DMS114 treated with DMSO at 0.1 percent for 48 hours (cell line): ENCODE measurements around the gene PHF14.
"Not testable (repeated sequence)": the region's sequence is repeated elsewhere in the genome, so short reads cannot be mapped to it uniquely, and the experiment has no call there.

Experiments
- DNase-seq: peaks from one replicate; lab custom pipeline; 2025; ENCODE audit not compliant: unreplicated experiment; lab: John Stamatoyannopoulos, UW

Gene PHF14, protein sequence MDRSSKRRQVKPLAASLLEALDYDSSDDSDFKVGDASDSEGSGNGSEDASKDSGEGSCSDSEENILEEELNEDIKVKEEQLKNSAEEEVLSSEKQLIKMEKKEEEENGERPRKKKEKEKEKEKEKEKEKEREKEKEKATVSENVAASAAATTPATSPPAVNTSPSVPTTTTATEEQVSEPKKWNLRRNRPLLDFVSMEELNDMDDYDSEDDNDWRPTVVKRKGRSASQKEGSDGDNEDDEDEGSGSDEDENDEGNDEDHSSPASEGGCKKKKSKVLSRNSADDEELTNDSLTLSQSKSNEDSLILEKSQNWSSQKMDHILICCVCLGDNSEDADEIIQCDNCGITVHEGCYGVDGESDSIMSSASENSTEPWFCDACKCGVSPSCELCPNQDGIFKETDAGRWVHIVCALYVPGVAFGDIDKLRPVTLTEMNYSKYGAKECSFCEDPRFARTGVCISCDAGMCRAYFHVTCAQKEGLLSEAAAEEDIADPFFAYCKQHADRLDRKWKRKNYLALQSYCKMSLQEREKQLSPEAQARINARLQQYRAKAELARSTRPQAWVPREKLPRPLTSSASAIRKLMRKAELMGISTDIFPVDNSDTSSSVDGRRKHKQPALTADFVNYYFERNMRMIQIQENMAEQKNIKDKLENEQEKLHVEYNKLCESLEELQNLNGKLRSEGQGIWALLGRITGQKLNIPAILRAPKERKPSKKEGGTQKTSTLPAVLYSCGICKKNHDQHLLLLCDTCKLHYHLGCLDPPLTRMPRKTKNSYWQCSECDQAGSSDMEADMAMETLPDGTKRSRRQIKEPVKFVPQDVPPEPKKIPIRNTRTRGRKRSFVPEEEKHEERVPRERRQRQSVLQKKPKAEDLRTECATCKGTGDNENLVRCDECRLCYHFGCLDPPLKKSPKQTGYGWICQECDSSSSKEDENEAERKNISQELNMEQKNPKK

DNA sequence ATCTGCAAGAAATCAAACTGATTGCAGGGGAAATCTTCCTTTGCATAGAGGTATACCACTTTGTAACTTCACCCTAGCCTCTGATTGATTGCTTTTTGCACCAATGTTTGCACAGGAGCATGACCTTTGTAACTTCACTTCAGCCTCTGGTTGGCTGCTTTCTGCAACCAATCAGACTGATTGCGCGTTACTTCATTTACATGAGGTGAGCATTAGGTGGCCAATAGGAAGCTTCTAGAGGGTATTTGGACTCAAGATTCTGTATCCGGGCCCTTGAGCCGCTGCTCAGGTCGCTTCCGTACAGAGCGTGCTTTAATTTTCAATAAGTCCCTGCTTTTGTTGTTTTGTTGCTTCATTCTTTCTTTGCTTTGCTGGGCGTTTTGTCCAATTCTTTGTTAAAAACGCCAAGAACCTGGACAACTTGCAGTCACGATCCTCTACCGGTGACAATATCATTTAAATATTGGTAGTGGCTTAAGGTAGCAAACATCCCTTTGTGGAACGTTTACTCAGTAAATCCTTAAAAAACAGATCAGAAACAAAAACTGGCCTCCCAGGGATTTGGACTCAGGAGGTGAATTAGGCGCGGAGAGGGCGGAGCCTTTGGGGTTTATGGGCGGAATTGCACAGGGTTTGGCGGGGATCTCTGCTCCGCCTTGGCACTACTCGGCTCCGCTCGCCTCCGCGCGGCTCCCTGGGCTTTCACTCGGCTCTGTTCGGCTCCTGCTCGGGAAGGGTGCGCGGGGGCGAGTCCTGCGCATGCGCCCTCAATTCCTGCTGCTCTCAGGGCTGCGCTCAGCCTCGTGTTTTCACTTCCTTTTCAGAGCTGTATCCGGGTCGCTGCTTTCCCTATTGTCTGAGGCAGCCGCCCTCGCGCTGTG is at the start of gene PHF14:
Gene PHF14, plus strand, starts transcription at position 812 of the 881 bp plus-strand sequence. CDS start 452 bp downstream, outside the sequence.
- DNase-seq, result peak; percentile 96

DNA sequence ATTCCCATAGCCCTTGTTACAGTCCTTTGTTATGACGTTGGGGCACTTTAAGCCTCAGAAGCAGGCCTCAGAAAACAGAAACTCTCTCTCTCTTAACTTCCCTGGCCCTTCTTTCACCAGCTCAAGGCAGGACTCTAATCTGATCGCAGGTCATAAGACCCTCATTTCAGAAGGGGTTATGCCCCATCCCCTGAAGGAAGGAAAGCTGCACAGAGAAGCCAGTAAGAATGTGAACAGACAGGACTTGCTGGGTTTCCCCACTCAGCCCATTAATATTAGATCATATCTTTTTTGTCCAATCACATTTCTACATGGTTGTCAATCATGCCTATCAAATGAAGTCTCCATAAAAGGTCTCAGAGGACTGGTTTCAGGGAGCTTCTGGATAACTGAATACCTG is 49.3 kb upstream of the PHF14 start:
- DNase-seq, result no peak

DNA sequence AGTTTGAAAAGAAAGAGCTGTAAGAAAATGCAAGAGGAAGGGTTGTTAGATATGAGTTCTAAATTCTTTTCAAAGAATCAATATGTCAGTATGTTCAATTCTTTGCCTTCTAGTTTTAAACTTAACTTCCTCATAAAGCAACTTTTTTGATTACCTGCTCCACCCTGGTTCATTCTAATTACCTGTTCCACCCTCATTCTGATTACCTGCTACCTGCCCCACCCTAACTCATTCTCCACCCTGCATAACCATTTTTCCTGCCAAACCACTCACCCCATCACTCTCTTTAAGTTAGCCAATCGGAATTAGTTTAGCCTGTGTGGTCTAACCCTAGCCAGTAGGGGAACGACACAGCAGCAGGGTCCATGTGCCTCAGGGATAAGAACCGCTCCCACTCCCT is 45.5 kb upstream of the PHF14 start:
- not testable (repeated sequence) for DNase-seq

DNA sequence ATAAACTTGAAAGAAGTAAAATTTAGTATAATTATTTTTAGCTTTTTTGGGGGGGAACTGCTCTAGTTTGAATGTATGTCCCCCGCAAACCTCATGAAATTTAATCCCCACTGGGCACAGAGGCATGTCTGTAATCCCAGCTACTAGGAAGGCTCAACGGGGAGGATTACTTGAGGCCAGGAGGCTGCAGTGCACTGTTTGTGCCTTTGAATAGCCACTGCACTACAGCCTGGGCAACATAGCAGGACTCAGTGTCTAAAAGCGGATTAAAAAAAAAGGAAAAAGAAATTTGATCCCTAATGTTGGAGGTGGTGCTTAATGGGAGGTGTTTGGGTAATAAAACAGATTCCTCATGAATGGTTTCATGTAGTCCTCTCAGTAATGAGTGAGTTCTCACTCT is 43.1 kb upstream of the PHF14 start:
- DNase-seq, result no peak

DNA sequence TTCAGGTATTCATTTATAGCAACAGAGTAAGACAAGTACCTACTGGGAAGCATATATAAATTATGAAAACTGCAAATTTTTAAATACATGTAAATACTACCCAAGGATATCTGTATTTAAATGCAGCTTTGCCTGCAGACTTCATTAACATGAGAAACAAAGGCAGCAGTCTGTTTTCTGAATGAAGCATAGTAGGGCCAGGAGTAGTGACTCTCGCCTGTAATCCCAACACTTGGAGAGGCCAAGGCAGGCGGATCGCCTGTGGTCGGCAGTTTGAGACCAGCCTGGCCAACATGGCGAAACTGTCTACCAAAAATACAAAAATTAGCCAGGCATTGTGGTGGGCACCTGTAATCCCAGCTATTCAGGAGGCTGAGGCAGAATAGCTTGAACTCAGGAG is 42.5 kb upstream of the PHF14 start:
- no peak for DNase-seq

DNA sequence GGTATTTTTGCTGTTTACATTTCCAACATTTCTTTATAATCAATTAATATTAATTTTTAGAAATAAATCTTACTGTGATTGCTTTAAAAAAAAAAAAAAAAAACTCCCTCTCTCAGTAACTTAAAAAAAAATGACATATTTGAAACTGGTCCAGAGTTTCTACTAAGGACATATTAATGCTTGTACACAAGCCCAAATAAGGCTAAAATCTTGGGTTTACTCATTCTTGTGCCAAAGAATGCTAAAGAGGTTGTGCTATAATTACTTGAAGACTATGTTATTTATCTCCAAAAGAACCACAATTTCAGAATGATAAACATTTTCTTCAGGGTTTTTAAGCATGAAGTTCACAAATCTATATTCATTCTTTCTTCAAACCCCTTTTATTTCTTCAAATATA is 39.4 kb upstream of the PHF14 start:
- no peak for DNase-seq

DNA sequence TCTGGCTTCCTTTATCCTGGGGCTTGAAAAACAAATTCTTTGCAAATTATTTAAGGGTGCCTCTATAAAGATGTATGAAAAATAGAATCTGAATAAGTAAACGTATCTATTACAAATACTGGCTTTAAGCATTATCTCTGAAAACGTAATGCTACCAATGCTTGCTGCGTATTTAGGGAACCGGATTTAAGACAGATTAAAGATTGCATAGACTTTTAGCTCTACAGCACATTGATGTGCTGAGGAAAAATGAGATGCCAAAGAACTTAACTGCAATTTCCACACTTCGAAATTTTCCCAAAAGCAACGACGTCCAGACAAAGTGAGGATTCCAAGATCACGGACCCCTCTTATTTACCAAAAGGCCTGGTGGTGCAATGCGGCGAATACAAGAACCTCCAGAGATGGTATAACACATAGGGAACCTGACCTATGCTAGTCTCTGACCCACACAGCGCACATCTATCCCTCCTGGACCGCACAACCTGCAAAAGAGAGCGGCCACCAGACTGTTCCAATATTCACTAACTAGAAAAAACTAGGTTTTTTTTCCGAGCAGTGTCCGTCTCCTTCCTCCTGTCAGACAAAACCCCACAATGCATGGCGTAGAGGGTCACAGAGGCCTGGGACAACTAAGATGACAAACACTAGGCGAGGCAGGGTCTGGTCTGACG is 34.3 kb upstream of the PHF14 start:
- DNase-seq, result no peak

DNA sequence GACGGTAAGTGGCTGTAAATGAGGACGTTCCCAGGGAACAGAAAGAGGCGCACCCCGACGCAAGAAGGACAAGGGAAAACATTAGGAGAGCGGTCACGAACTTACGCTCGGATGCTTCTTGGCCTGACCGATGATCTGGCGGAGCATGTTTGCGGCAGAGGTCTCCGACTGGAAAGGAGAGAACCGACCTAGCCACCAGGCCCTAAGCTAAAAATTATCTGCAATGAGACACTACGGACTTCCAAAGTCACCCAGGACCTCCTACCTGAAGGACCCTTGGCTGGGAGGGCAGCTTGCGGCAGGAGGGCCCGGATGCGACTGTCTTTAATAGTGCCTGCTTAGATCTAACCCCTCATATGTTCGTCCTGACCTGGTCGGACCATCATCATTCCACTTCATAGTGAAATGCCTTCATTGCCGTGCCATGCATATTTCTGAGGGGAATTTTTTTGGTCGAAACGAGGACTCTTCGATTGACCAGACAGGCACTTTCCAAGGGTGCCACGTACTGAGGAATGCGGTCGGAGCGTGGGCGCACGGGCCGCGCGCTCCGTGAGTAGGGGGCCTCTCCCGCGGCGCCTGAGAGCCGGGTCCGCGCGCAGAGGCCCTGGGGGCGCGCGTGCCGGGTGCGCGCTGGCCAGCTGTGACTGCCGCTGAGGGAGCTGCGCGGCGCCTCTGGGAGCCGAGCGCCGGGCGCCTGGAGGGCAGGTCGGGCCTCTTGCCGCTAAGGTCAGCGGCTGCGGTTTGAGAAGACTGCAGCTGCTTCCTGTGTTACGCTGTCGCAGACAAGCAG is 33.6 kb upstream of the PHF14 start:
- peak; percentile 91 for DNase-seq

DNA sequence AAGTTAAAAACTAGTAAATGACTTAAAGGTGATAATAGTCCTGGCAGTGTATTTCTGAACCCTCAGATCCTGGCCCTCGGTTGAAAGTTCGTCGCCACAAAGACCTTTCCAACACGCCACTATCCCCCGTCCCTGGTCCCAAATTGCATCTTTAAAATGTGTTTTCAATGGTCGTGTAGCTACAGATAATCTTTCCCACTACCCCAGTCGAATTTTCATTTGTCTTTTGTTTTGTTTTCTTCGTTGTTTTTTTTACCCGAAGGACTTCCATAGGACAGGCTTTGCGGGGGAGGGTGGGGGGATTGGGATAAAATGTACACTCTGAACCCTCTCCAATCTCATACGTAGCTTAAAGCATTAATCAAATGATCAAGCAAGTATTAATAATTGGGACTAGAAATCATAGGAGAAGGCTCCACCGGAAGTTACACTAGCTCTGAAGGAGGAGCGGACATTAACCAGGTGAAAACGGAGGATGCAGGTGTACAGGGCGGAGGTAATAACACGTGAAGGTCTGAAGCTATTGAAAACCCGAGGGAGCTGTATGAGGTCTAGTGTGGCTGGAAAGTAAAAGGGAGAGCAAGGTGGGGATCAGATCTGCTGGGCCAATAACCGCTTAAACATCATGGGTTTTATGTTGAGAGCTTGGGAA is 32.8 kb upstream of the PHF14 start:
- no peak for DNase-seq

DNA sequence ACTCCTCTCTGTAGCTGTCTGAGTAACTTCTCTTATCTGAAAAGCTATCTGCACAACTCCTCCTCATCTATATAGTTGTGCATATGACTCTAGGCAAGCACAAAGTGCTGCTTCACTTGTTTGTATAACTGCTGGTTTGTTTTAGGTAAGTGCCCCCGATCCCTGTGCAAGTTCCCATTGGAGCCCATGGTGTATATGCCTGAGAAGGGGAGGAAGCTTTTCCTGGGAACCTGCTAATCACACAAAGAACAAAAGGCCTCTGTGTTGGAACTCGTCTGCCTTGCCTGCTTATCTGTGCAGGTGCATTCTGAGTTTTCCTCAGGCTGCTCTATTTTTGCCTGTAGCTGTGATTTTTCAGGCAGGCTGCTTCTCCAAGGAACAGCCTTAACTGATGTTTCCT is 23.2 kb upstream of the PHF14 start:
- DNase-seq, result no peak

DNA sequence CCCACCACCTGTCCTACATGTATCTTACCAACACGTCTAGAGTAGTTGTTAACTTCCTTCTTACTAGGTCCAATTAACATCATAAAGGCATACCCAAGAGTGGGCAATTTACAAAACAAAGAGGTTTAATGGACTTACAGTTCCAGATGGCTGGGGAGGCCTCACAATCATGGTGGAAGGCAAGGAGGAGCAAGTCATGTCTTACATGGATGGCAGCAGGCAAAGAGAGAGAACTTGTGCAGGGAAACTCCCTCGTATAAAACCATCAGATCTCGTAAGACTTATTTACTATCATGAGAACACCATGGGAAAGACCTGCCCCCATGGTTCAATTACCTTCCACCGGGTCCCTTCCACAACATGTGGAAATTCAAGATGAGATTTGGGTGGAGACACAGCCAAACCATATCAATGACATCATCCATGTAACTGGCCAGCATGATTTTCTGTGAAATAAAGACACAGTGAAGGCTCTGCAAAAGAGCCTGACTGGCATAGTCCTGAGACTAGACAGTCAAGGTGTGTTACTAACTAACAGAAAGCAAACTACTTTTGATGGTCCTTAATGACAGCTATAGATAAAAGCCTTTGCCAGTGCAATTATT is 22.6 kb upstream of the PHF14 start:
- DNase-seq, result not testable (repeated sequence)

DNA sequence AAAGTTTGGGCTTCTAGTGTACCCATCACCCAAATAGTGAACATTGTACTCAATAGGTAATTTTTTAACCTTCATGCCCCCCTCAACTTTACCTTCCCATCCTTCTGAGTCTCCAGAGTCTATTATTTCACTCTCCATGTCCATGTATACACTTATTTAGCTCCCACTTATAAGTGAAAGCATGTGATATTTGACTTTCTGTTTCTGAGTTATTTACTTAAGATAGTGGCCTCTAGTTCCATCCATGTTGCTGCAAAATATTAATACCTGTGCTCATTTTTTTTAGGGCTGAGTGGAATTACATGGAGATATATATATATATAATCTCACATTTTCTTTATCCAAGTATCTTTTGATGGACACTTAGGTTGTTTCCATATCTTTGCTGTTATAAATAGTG is 21.1 kb upstream of the PHF14 start:
- no peak for DNase-seq

DNA sequence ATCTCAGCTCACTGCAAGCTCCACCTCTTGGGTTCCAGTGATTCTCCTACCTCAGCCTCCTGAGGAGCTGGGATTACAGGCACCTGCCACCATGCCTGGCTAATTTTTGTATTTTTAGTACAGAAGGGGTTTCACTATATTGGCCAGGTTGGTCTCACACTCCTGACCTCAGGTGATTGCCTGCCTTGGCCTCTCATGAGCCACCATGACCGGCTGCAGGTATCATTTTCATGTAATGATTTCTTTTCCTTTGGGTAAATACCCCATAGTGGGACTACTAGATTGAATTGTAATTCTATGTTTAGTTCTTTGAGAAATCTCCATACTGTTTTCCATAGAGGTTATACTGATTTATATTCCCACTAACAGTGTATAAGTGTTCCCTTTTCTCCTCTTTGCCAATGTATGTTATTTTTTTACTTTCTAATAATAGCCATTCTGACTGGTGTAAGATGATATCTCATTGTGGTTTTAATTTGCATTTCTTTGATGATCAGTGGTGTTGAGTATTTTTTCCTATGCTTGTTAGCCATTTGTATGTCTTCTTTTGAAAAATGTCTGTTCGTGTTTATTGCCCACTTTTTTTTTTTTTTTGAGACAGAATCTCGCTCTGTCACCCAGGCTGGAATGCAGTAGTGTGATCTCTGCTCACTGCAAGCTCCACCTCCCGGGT is 20.5 kb upstream of the PHF14 start:
- DNase-seq, result not testable (repeated sequence)

DNA sequence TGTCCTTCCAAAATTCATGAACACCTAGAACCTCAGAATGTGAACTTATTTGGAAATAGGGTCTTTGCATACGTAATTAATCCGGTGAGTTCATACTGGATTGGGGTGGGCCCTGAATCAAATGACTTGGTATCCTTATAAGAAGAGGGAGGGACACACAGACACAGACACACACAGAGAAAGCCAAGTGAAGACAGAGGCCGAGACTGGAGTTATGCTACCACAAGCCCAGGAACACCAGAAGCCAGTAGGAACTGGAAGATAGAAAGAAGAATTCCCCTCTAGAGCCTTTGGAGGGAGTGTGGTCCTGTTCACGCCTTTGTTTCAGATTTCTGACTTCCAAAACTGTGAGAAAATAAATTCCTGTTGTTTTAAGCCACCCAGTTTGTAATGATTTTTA is 17.1 kb upstream of the PHF14 start:
- DNase-seq, result no peak

DNA sequence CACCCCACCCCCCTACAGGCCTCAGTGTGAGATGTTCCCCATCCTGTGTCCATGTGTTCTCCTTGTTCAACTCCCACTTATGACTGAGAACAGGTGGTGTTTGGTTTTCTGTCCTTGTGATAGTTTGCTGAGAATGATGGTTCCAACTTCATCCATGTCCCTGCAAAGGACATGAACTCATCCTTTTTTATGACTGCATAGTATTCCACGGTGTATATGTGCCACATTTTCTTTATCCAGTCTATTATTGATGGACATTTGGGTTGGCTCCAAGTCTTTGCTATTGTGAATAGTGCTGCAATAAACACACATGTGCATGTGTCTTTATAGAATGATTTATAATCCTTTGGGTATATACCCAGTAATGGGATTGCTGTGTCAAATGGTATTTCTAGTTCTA is 13.4 kb upstream of the PHF14 start:
- DNase-seq, result not testable (repeated sequence)

DNA sequence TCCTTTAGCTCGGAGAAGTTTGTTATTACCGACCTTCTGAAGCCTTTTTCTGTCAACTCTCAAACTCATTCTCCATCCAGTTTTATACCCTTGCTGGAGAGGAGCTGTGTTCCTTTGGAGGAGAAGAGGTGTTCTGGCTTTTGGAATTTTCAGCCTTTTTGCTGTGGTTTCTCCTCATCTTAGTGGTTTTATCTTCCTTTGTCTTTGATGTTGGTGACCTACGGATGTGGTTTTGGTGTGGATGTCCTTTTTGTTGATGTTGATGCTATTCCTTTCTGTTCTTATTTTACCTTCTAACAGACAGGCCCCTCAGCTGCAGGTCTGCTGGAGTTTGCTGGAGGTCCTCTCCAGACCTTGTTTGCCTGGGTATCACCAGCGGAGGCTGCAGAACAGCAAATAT is 8.7 kb upstream of the PHF14 start:
- not testable (repeated sequence) for DNase-seq

DNA sequence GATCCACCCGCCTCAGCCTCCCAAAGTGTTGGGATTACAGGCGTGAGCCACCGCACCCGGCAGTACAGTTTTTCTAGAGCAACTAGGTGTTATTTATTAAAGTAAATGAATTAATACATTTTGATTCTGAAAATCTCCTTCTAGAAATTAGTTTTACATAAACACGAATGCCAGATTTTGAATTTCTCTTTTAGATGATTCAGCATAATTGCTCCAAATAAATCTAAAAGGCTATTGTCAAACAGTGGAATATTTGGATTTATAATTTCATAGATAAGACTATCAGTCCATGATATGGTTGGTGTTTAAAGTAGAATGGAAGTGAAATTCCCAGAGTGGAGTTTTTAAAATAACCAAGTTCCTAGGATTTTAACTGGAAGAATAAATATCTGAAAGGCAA is 1.5 kb upstream of the PHF14 start:
- no peak for DNase-seq
